Natural killer cell (primary cell): ENCODE measurements around the gene PRKG1. TPM values are rescaled to one million over a fixed set of nuclear protein-coding genes. Genes with fewer than 3 reads are reported as not detected.

ENCODE experiments used
- ATAC-seq, 3 donors: fragments of 150-1000 bp in 2 of 3; fragments of 200-7000 bp in 1 of 3; cut with Tn5 transposase; 1 replicate in 1 of 3; 2 replicates in 2 of 3; pipeline ENCODE4 v1.10.0; 2021; ENCODE audit warnings: mild to moderate bottlenecking in 2 of 3, moderate library complexity in 2 of 3
- DNase-seq, 2 donors: peaks; one replicate each; pipeline versions ENCODE4 v3.0.0 to v3.0.0-alpha.2; 2013 to 2021; ENCODE audit warnings: mixed read lengths in 1 of 2
- H3K27ac ChIP-seq: one replicate; pipeline ENCODE4 v1.5.1; 2013; ENCODE audit warnings: mild to moderate bottlenecking, low read length
- H3K27me3 ChIP-seq: one replicate; pipeline ENCODE4 v1.6.1; 2013; ENCODE audit warnings: low read length; ENCODE audit not compliant: control insufficient read depth, insufficient read depth
- H3K36me3 ChIP-seq: one replicate; pipeline ENCODE4 v1.6.1; 2013; ENCODE audit warnings: low read length; ENCODE audit not compliant: control insufficient read depth, insufficient read depth
- H3K4me1 ChIP-seq: one replicate; pipeline ENCODE4 v1.6.1; 2013; ENCODE audit warnings: low read length; ENCODE audit not compliant: control insufficient read depth, insufficient read depth
- H3K4me3 ChIP-seq: one replicate; pipeline ENCODE4 v1.5.1; 2013; ENCODE audit warnings: low read length
- H3K9me3 ChIP-seq: one replicate; pipeline ENCODE4 v1.6.1; 2013; ENCODE audit warnings: low read length; ENCODE audit not compliant: control insufficient read depth, insufficient read depth
- H3K27ac Mint-ChIP-seq, 2 donors: one replicate each; pipeline ENCODE4 v1.8.0; 2022; ENCODE audit warnings: mild to moderate bottlenecking in 2 of 2, mixed read lengths in 2 of 2, moderate library complexity in 1 of 2
- H3K27me3 Mint-ChIP-seq, 2 donors: one replicate each; pipeline ENCODE4 v1.8.0; 2022; ENCODE audit warnings: low read depth in 2 of 2, mixed read lengths in 2 of 2
- H3K36me3 Mint-ChIP-seq: one replicate; pipeline ENCODE4 v1.8.0; 2022; ENCODE audit warnings: mixed read lengths
- H3K4me1 Mint-ChIP-seq, 2 donors: one replicate each; pipeline ENCODE4 v1.8.0; 2022; ENCODE audit warnings: mixed read lengths in 2 of 2
- H3K4me3 Mint-ChIP-seq: one replicate; pipeline ENCODE4 v1.8.0; 2022; ENCODE audit warnings: mild to moderate bottlenecking, moderate library complexity, mixed read lengths
- H3K9me3 Mint-ChIP-seq, 2 donors: one replicate each; pipeline ENCODE4 v1.8.0; 2022; ENCODE audit warnings: mixed read lengths in 2 of 2
- CTCF ChIP-seq: fragments of 200-600 bp; IDR thresholded peaks from one replicate; pipeline ENCODE4 v1.8.0; 2022; ENCODE audit warnings: antibody characterized with exemption
- WGBS: methylation state at CpG from one replicate; pipeline ENCODE4 v1.1.7; 2013; ENCODE audit warnings: missing lambda C conversion rate; ENCODE audit not compliant: insufficient coverage; 5-methylcytosine and 5-hydroxymethylcytosine counted together
- intact Hi-C: fragments of 100-400 bp; cut with micrococcal nuclease; formaldehyde crosslinking; loops from one replicate; pipeline ENCODE4 v1.14.2; 2022
- total RNA-seq, 4 donors: library from RNA; stranded (reverse); fragments of 120-200 nt in 1 of 4; gene quantifications; one replicate each; pipeline versions ENCODE4 v1.2.3 to v1.2.4, GENCODE V29; 2013 to 2022

PRKG1 gene
- total RNA-seq, 3 donors from 2014 or later (not counting 1 experiment from before 2014, with no cell fraction given): 0.23 to 0.41 (median 0.35) TPM

GRCh38 chr10:52187521-52188258 lies 1113.4 kb downstream of the PRKG1 start:
- Histone ChIP-seq H3K4me1 (no peaks in the 10 kb centered on the region), H3K27ac (no peak overlapping the region), H3K4me3 (no peak overlapping the region), H3K36me3 (no peaks in the 10 kb centered on the region), H3K9me3 (no peaks in the 10 kb centered on the region), H3K27me3 (no peaks in the 10 kb centered on the region)
- intact Hi-C loops: no loop called here
- ATAC-seq (no peak), DNase-seq (no peak)
- Mint-ChIP-seq H3K4me3 (no peak overlapping the region), H3K27ac (no peak overlapping the region), H3K9me3 (peaks cover 1 to 2% of the 10 kb centered on the region in 2 donors), H3K4me1 (no peaks in the 10 kb centered on the region), H3K36me3 (no peaks in the 10 kb centered on the region), H3K27me3 (no peaks in the 10 kb centered on the region)
- no peak for TF ChIP-seq CTCF
- 70% methylated on average over 3 of the region's 3 CpGs for WGBS

- Histone ChIP-seq H3K36me3 (no peaks in the 10 kb centered on the region), H3K27ac (no peak overlapping the region), H3K27me3 (no peaks in the 10 kb centered on the region), H3K9me3 (no peaks in the 10 kb centered on the region), H3K4me1 (no peaks in the 10 kb centered on the region), H3K4me3 (no peak overlapping the region)
- intact Hi-C loops: no loop called here
- H3K27ac Mint-ChIP-seq: no peak overlapping the region
- TF ChIP-seq CTCF: no peak
- 83% methylated on average over 5 of the region's 5 CpGs for WGBS
- H3K27me3 Mint-ChIP-seq: no peaks in the 10 kb centered on the region
- no peaks in the 10 kb centered on the region for H3K4me1 Mint-ChIP-seq
- H3K36me3 Mint-ChIP-seq: no peaks in the 10 kb centered on the region
- no peak for DNase-seq
- H3K4me3 Mint-ChIP-seq: no peak overlapping the region
- ATAC-seq: no peak
- peaks cover 0 to 2% of the 10 kb centered on the region in 2 donors for H3K9me3 Mint-ChIP-seq
Measured at GRCh38 chr10:52191049-52191448, 1116.8 kb downstream of the PRKG1 start.

- Mint-ChIP-seq H3K4me1 (no peaks in the 10 kb centered on the region), H3K9me3 (peaks cover 0 to 3% of the 10 kb centered on the region in 2 donors), H3K27ac (no peak overlapping the region), H3K36me3 (no peaks in the 10 kb centered on the region), H3K27me3 (no peaks in the 10 kb centered on the region), H3K4me3 (no peak overlapping the region)
- no peaks in the 10 kb centered on the region for H3K36me3 ChIP-seq
- WGBS: 93% methylated on average over 2 of the region's 3 CpGs
- intact Hi-C loops: no loop called here
- no peak overlapping the region for H3K27ac ChIP-seq
- H3K9me3 ChIP-seq: no peaks in the 10 kb centered on the region
- ATAC-seq: no peak
- no peak for TF ChIP-seq CTCF
- H3K4me3 ChIP-seq: no peak overlapping the region
- no peaks in the 10 kb centered on the region for H3K27me3 ChIP-seq
- no peak for DNase-seq
- H3K4me1 ChIP-seq: no peaks in the 10 kb centered on the region
Measured at GRCh38 chr10:52194191-52194590, 1119.9 kb downstream of the PRKG1 start.

GRCh38 chr10:52194716-52195115 lies 1120.4 kb downstream of the PRKG1 start:
- intact Hi-C loops: no loop called here
- no peaks in the 10 kb centered on the region for H3K27me3 ChIP-seq
- Mint-ChIP-seq H3K4me1 (no peaks in the 10 kb centered on the region), H3K4me3 (no peak overlapping the region), H3K9me3 (peaks cover 0 to 3% of the 10 kb centered on the region in 2 donors), H3K27ac (no peak overlapping the region), H3K36me3 (no peaks in the 10 kb centered on the region), H3K27me3 (no peaks in the 10 kb centered on the region)
- H3K4me1 ChIP-seq: no peaks in the 10 kb centered on the region
- no peaks in the 10 kb centered on the region for H3K36me3 ChIP-seq
- ATAC-seq (no peak), DNase-seq (no peak)
- H3K9me3 ChIP-seq: no peaks in the 10 kb centered on the region
- TF ChIP-seq CTCF: no peak
- H3K4me3 ChIP-seq: no peak overlapping the region
- no peak overlapping the region for H3K27ac ChIP-seq
